HFF-Myc (cell line): ENCODE data around the gene PLCB3.

Experiments used
- DNase-seq: peaks from one replicate; pipeline ENCODE4 v3.0.0-alpha.2; 2011; ENCODE audit warnings: low read depth; ENCODE audit errors: extremely low read depth
- H3K4me3 ChIP-seq: replicated peaks from 2 replicates; pipeline ENCODE4 v1.5.1; 2011; ENCODE audit warnings: low read depth, mild to moderate bottlenecking, control low read depth, low read length
- CTCF ChIP-seq: IDR thresholded peaks from 2 replicates; pipeline ENCODE4 v1.5.1; 2012; ENCODE audit warnings: mild to moderate bottlenecking, low read depth, low read length, control low read depth; ENCODE audit errors: missing control alignments

The PLCB3 gene

GRCh38 chr11:64251016-64251752, at the start of gene PLCB3:
Gene PLCB3, plus strand, starts transcription at chr11:64251530. Its CDS starts 120 bp downstream, at chr11:64251650.
- no peak for DNase-seq
- peak; percentile 52 for TF ChIP-seq CTCF
- peak within 1 kb of the TSS; percentile 84 for H3K4me3 ChIP-seq

GRCh38 chr11:64201543-64201942, 49.8 kb upstream of the PLCB3 start:
- no peak for TF ChIP-seq CTCF
- H3K4me3 ChIP-seq: no peak overlapping the region
- DNase-seq: no peak

GRCh38 chr11:64202992-64203391, 48.3 kb upstream of the PLCB3 start:
- no peak for TF ChIP-seq CTCF
- no peak overlapping the region for H3K4me3 ChIP-seq
- no peak for DNase-seq

- H3K4me3 ChIP-seq: no peak overlapping the region
- no peak for TF ChIP-seq CTCF
- DNase-seq: no peak
Observed at GRCh38 chr11:64203421-64204079, 47.8 kb upstream of the PLCB3 start.

- no peak for DNase-seq
- H3K4me3 ChIP-seq: no peak overlapping the region
- no peak for TF ChIP-seq CTCF
Observed at GRCh38 chr11:64204080-64204440, 47.3 kb upstream of the PLCB3 start.

GRCh38 chr11:64204464-64204989, 46.8 kb upstream of the PLCB3 start:
- no peak overlapping the region for H3K4me3 ChIP-seq
- peak; percentile 96 for DNase-seq
- peak; percentile 78 for TF ChIP-seq CTCF
